ENCODE data around the gene USP9X. TPM values are rescaled to one million over a fixed set of nuclear protein-coding genes. Genes with fewer than 3 reads are reported as not detected.
"Not testable (repeated sequence)": the region's sequence is repeated elsewhere in the genome, so short reads cannot be mapped to it uniquely, and the experiment has no call there.

USP9X gene
- total and polyA plus RNA-seq, 7 donors, result 19.4 to 138 (median 87.4) TPM

DNA sequence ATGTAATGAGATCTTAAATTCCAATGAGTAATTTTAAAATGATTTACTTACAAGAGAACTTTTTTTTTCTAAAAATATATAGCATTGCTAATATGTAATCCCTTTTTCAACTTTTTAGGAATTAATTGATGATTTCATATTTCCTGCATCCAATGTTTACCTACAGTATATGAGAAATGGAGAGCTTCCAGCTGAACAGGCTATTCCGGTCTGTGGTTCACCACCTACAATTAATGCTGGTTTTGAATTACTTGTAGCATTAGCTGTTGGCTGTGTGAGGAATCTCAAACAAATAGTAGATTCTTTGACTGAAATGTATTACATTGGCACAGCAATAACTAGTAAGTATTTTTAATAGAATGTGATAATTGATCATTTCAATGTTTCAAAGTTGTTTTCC, 113.2 kb downstream of the USP9X start:
- Histone ChIP-seq H3K27ac (no peak overlapping the region), H3K36me3 (ENCODE audit: insufficient read depth in 1 of 2, low read depth in 1 of 2) (peaks cover 5 to 100% of the 10 kb centered on the region in 2 donors), H3K9me3 (no peaks in the 10 kb centered on the region), H3K27me3 (ENCODE audit: insufficient read depth in 3 of 3, low read length in 2 of 3) (no peaks in the 10 kb centered on the region), H3K4me1 (no peaks in the 10 kb centered on the region), H3K4me3 (no peak overlapping the region)
- DNase-seq (no peak), ATAC-seq (no peak)
- TF ChIP-seq, protein P1, sequence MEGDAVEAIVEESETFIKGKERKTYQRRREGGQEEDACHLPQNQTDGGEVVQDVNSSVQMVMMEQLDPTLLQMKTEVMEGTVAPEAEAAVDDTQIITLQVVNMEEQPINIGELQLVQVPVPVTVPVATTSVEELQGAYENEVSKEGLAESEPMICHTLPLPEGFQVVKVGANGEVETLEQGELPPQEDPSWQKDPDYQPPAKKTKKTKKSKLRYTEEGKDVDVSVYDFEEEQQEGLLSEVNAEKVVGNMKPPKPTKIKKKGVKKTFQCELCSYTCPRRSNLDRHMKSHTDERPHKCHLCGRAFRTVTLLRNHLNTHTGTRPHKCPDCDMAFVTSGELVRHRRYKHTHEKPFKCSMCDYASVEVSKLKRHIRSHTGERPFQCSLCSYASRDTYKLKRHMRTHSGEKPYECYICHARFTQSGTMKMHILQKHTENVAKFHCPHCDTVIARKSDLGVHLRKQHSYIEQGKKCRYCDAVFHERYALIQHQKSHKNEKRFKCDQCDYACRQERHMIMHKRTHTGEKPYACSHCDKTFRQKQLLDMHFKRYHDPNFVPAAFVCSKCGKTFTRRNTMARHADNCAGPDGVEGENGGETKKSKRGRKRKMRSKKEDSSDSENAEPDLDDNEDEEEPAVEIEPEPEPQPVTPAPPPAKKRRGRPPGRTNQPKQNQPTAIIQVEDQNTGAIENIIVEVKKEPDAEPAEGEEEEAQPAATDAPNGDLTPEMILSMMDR (IDR thresholded peaks at IDR 0.05), result no peak
- intact Hi-C loops (cut with DNase I), result no loop called here
- 33 to 89% (median 62%) methylated on average over 1 of the region's 1 CpG for WGBS, 3 donors

DNA sequence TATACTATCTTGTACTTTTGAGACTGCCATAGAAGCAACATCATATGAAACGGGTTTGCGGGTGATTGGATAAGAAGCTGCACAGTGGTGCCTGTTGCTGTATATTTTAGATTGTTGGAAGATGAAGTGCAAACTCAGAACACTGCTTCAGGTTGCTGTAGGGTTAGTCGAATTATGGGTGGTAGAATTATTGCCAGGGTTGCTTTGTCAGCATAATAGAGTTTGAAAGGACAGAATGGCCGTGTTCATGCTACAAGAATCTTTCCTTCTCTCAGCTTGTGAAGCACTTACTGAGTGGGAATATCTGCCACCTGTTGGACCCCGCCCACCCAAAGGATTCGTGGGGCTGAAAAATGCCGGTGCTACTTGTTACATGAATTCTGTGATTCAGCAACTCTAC, 115.5 kb downstream of the USP9X start:
- Histone ChIP-seq H3K4me1 (no peaks in the 10 kb centered on the region), H3K36me3 (ENCODE audit: insufficient read depth in 1 of 2, low read depth in 1 of 2) (peaks cover 5 to 98% of the 10 kb centered on the region in 2 donors), H3K27ac (no peak overlapping the region), H3K4me3 (no peak overlapping the region), H3K9me3 (no peaks in the 10 kb centered on the region), H3K27me3 (ENCODE audit: insufficient read depth in 3 of 3, low read length in 2 of 3) (no peaks in the 10 kb centered on the region)
- intact Hi-C loops (cut with DNase I), result no loop called here
- ATAC-seq, result no peak
- TF ChIP-seq, protein P1 (IDR thresholded peaks at IDR 0.05), result no peak
- 84 to 93% (median 92%) methylated on average over 7 of the region's 7 CpGs for WGBS, 3 donors
- DNase-seq, result no peak

DNA sequence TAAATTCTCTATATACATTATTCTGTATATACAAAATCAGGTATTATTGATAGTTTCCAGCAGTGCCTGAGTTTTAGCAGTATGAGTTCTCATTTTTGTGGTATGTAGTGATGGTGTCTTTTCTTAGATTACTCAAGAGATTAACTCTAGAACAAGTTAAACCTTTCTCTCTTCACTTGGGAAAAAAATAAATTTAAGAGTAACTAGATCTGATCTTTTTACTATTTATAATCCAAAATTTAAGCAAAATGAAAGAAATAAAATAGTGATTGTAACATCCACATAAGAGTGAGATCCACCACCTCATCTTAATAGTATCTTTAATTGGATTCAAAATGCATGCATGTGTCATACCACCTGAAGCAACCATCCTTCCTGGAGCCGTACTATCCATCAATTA, 124.6 kb downstream of the USP9X start:
- DNase-seq (no peak), ATAC-seq (no peak)
- no peak overlapping the region for H3K27ac ChIP-seq
- no peaks in the 10 kb centered on the region for H3K4me1 ChIP-seq
- H3K36me3 ChIP-seq (ENCODE audit: insufficient read depth in 1 of 2, low read depth in 1 of 2), result peaks cover 0 to 88% of the 10 kb centered on the region in 2 donors
- TF ChIP-seq, protein P1 (IDR thresholded peaks at IDR 0.05), result no peak
- 97 to 100% (median 98%) methylated on average over 1 of the region's 1 CpG for WGBS, 3 donors
- H3K27me3 ChIP-seq (ENCODE audit: insufficient read depth in 3 of 3, low read length in 2 of 3), result no peaks in the 10 kb centered on the region
- H3K9me3 ChIP-seq, result peaks cover 29% of the 10 kb centered on the region
- H3K4me3 ChIP-seq, result no peak overlapping the region
- intact Hi-C loops (cut with DNase I), result no loop called here

DNA sequence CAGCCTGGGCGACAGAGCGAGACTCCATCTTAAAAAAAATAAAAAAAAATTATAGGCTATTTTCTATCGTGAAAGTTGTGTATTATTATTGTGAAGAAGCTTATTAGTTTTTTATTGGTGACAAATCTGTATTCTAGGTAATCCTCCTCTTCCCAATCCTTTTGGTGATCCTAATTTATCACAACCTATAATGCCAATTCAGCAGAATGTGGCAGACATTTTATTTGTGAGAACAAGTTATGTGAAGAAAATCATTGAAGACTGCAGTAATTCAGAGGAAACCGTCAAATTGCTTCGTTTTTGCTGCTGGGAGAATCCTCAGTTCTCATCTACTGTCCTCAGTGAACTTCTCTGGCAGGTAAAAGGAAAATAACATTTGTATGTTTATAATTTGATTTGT, 139.4 kb downstream of the USP9X start:
- ATAC-seq, result no peak
- Histone ChIP-seq H3K27ac (no peak overlapping the region), H3K27me3 (ENCODE audit: insufficient read depth in 3 of 3, low read length in 2 of 3) (no peaks in the 10 kb centered on the region), H3K36me3 (ENCODE audit: insufficient read depth in 1 of 2, low read depth in 1 of 2) (peaks cover 0 to 96% of the 10 kb centered on the region in 2 donors), H3K4me1 (no peaks in the 10 kb centered on the region), H3K4me3 (no peak overlapping the region), H3K9me3 (no peaks in the 10 kb centered on the region)
- WGBS, 3 donors, result 74 to 96% (median 95%) methylated on average over 5 of the region's 5 CpGs
- intact Hi-C loops (cut with DNase I), result no loop called here
- TF ChIP-seq, protein P1 (IDR thresholded peaks at IDR 0.05), result no peak
- DNase-seq, result no peak

DNA sequence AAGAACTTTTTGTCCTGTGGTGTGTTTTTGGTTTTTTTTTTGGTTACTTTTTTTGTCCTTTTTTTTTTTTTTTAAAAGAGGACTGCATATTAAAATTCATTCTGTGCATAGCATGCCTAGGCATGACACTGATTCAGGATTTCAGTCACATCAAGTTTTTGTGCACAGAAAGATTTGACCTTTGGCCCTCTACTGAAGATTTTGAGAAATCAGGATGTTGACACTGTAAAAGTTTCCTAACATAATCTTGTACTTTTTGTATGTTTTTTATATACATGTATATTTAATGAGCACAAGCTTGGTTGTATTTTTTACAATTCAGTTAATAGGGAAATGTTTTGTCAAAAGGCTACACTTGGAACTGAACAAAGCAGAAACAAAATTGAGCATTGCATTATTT, 148.7 kb downstream of the USP9X start:
- TF ChIP-seq, protein P1 (IDR thresholded peaks at IDR 0.05), result no peak
- intact Hi-C loops (cut with DNase I), result no loop called here
- H3K27ac ChIP-seq, result no peak overlapping the region
- ATAC-seq, result no peak
- peaks cover 0 to 61% of the 10 kb centered on the region in 2 donors for H3K36me3 ChIP-seq (ENCODE audit: insufficient read depth in 1 of 2, low read depth in 1 of 2)
- no peaks in the 10 kb centered on the region for H3K9me3 ChIP-seq
- H3K4me1 ChIP-seq, result no peaks in the 10 kb centered on the region
- H3K4me3 ChIP-seq, result no peak overlapping the region
- H3K27me3 ChIP-seq (ENCODE audit: insufficient read depth in 3 of 3, low read length in 2 of 3), result no peaks in the 10 kb centered on the region
- no peak for DNase-seq

DNA sequence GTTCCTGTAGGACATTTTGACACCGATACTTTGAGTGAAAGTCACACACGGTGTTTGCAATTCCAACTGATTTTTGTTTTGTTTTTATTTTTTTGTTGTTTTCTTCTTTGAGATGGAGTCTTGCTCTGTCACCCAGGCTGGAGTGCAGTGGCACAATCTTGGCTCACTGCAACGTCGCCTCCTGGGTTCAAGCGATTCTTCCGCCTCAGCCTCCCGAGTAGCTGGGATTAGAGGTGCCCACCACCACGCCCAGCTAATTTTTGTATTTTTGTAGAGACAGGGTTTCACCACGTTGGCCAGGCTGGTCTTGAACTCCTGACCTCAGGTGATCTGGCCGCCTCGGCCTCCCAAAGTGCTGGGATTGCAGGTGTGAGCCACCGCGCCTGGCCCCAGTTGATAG, 149.2 kb downstream of the USP9X start:
- ATAC-seq; H3K4me3 ChIP-seq; DNase-seq; intact Hi-C loops (cut with DNase I); H3K9me3 ChIP-seq; H3K27ac ChIP-seq; H3K4me1 ChIP-seq; H3K27me3 ChIP-seq (ENCODE audit: insufficient read depth in 3 of 3, low read length in 2 of 3): not testable (repeated sequence)
- 93 to 97% (median 97%) methylated on average over 13 of the region's 13 CpGs for WGBS, 3 donors
- H3K36me3 ChIP-seq (ENCODE audit: insufficient read depth in 1 of 2, low read depth in 1 of 2), result peaks cover 0 to 56% of the 10 kb centered on the region in 2 donors
